ENCODE results near the gene NPIPB8.

NPIPB8 gene

GRCh38 chr16:28591355-28591754, 46.5 kb upstream of the NPIPB8 start:
- no peak overlapping the region for H3K27ac ChIP-seq (ENCODE audit: extremely low read depth, low read depth, low read length)
- H3K36me3 ChIP-seq (ENCODE audit: control insufficient read depth in 2 of 2, insufficient read depth in 1 of 2, low read length in 2 of 2), result peaks cover 0 to 29% of the 10 kb centered on the region in 2 experiments; a peak in 2 of 3 replicates

GRCh38 chr16:28592511-28592910, 45.4 kb upstream of the NPIPB8 start:
- H3K9me3 ChIP-seq (ENCODE audit: control insufficient read depth, insufficient read depth, low read depth, low read length), result no peaks in the 10 kb centered on the region
- no peaks in the 10 kb centered on the region for H3K4me1 ChIP-seq (ENCODE audit: control insufficient read depth, insufficient read depth, low read length)
- no peak overlapping the region for H3K27ac ChIP-seq (ENCODE audit: extremely low read depth, low read depth, low read length)
- no peak for TF ChIP-seq KLF1 (tag by site-specific recombination; IDR thresholded peaks at IDR 0.05)
- TF ChIP-seq ZNF324 (tag by site-specific recombination; IDR thresholded peaks at IDR 0.05), result no peak
- TF ChIP-seq CTCF (tag by site-specific recombination; IDR thresholded peaks at IDR 0.05), result no peak
- no peak for TF ChIP-seq ZNF677 (tag by site-specific recombination; IDR thresholded peaks at IDR 0.05)
- no peak for TF ChIP-seq IKZF3 (tag by site-specific recombination; IDR thresholded peaks at IDR 0.05)
- TF ChIP-seq ZNF16 (tag by site-specific recombination; IDR thresholded peaks at IDR 0.05; ENCODE audit: low read depth), result no peak
- no peak for TF ChIP-seq ZNF174 (tag by site-specific recombination; IDR thresholded peaks at IDR 0.05)
- no peak for TF ChIP-seq ZNF280C (tag by site-specific recombination; IDR thresholded peaks at IDR 0.05)
- peaks cover 0 to 27% of the 10 kb centered on the region in 2 experiments; a peak in 1 of 3 replicates for H3K36me3 ChIP-seq (ENCODE audit: control insufficient read depth in 2 of 2, insufficient read depth in 1 of 2, low read length in 2 of 2)
- ChIA-PET CTCF (interaction anchor here (1.2 kb wide), 1 partner anchor 24 kb away, joined by 4 read pairs; no protein-coding TSS in a partner anchor), POLR2A (interaction anchor here (0.6 kb wide), 1 partner anchor 303 kb away, joined by 5 read pairs; no protein-coding TSS in a partner anchor)
- H3K4me3 ChIP-seq (ENCODE audit: low read depth, low read length), result no peak overlapping the region

More at GRCh38 chr16:28591355-28591754, 46.5 kb upstream of the NPIPB8 start:
- TF ChIP-seq ZNF148 (tag by site-specific recombination; IDR thresholded peaks at IDR 0.05; ENCODE audit: borderline replicate concordance) (no peak), ZNF214 (tag by site-specific recombination; IDR thresholded peaks at IDR 0.05; ENCODE audit: borderline replicate concordance) (no peak), ZFP41 (tag by site-specific recombination; IDR thresholded peaks at IDR 0.05; ENCODE audit: borderline replicate concordance) (no peak), ZNF791 (tag by site-specific recombination; IDR thresholded peaks at IDR 0.05) (no peak), ZNF155 (tag by site-specific recombination; IDR thresholded peaks at IDR 0.05) (no peak), TSHZ1 (tag by site-specific recombination; IDR thresholded peaks at IDR 0.05; ENCODE audit: borderline replicate concordance) (no peak), ZNF621 (tag by site-specific recombination; IDR thresholded peaks at IDR 0.05) (no peak)
- Histone ChIP-seq H3K4me1 (ENCODE audit: control insufficient read depth, insufficient read depth, low read length) (no peaks in the 10 kb centered on the region), H3K4me3 (ENCODE audit: low read depth, low read length) (no peak overlapping the region), H3K9me3 (ENCODE audit: control insufficient read depth, insufficient read depth, low read depth, low read length) (no peaks in the 10 kb centered on the region)
- ChIA-PET POLR2A (interaction anchor here (0.6 kb wide), 1 partner anchor 18 kb away, joined by 3 read pairs; the partner anchor contains the start of gene SULT1A1), CTCF (interaction anchor here (0.6 kb wide), 1 partner anchor 313 kb away, joined by 3 read pairs; no protein-coding TSS in a partner anchor)
